Neutrophil (primary cell): ENCODE data around the gene CDK16.
"Not testable (repeated sequence)": the region's sequence is repeated elsewhere in the genome, so short reads cannot be mapped to it uniquely, and the experiment has no call there.

Experiments used
- H3K27ac ChIP-seq: fragments of 200-600 bp; sonication (generic); 2 replicates; pipeline ENCODE4 v1.5.1; 2016; ENCODE audit warnings: mild to moderate bottlenecking, moderate library complexity
- H3K27me3 ChIP-seq: fragments of 200-600 bp; sonication (generic); 2 replicates; pipeline ENCODE4 v1.6.0; 2016; ENCODE audit warnings: mild to moderate bottlenecking
- H3K36me3 ChIP-seq: fragments of 200-600 bp; sonication (generic); 2 replicates; pipeline ENCODE4 v1.5.1; 2017
- H3K4me1 ChIP-seq, 2 experiments: fragments of 200-600 bp in 1 of 2; sonication (generic) in 1 of 2; 1 replicate in 1 of 2; 2 replicates in 1 of 2; pipeline versions ENCODE4 v1.5.1 to v1.6.1; 2013 to 2016; ENCODE audit warnings: low read depth in 1 of 2, low read length in 1 of 2, mild to moderate bottlenecking in 1 of 2, moderate library complexity in 1 of 2; ENCODE audit not compliant: control insufficient read depth in 1 of 2, insufficient read depth in 1 of 2
- H3K4me3 ChIP-seq, 2 experiments: fragments of 200-600 bp in 1 of 2; sonication (generic) in 1 of 2; 1 replicate in 1 of 2; 2 replicates in 1 of 2; pipeline ENCODE4 v1.5.1; 2013 to 2016; ENCODE audit warnings: low read depth in 1 of 2, low read length in 1 of 2, mild to moderate bottlenecking in 1 of 2, moderate library complexity in 1 of 2
- H3K9me3 ChIP-seq: fragments of 200-600 bp; sonication (generic); 2 replicates; pipeline ENCODE4 v1.5.1; 2016
- CTCF ChIP-seq: fragments of 200-600 bp; sonication (generic); IDR thresholded peaks from 2 replicates; pipeline ENCODE4 v1.5.1; 2016; ENCODE audit warnings: antibody characterized with exemption

The CDK16 gene

DNA sequence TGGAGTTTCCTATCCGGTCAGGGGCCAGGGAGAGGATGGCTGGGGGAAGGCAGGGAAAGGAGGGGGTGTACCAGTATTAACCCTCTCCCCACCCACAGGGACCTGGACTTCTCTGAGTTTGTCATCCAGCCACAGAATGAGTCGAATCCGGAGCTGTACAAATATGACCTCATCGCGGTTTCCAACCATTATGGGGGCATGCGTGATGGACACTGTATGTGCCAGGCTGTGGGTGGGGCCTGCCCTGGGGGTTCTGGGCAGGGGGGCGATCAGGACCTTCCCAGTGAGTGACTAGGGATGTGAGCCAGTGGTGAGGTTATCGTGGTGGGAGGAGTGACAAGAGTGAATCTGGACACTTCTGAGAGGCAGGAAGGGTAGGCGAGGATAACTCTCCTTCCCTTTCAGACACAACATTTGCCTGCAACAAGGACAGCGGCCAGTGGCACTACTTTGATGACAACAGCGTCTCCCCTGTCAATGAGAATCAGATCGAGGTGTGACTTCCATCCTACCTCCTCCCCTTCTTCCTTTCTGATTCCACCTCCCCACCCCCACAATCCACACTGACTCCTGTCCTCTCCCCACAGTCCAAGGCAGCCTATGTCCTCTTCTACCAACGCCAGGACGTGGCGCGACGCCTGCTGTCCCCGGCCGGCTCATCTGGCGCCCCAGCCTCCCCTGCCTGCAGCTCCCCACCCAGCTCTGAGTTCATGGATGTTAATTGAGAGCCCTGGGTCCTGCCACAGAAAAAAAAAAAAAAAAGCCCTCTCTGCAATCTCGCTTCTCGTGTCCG, 28.9 kb downstream of the CDK16 start:
- no peaks in the 10 kb centered on the region for H3K4me1 ChIP-seq
- no peaks in the 10 kb centered on the region for H3K36me3 ChIP-seq
- H3K9me3 ChIP-seq = no peaks in the 10 kb centered on the region
- no peak overlapping the region for H3K27ac ChIP-seq
- TF ChIP-seq CTCF = no peak
- no peaks in the 10 kb centered on the region for H3K27me3 ChIP-seq
- no peak overlapping the region for H3K4me3 ChIP-seq

DNA sequence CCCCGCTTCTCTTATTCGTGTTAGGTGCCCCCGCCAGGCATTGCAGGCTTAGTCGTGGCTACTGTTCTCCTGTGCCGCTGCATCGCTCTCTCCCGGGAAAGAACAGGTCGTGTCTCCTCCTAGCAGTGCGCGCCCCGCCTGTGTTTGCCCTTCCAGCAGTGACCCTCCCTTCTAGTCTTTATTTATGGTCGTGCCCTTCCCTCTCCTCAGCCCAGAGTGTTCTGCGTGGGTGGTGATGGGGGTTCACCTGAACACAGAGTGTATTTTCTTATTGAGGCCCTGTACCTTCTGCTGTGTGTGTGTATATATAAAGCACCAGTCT, 29.5 kb downstream of the CDK16 start:
- Histone ChIP-seq H3K27me3 (no peaks in the 10 kb centered on the region), H3K36me3 (no peaks in the 10 kb centered on the region), H3K4me1 (no peaks in the 10 kb centered on the region), H3K4me3 (no peak overlapping the region), H3K9me3 (no peaks in the 10 kb centered on the region), H3K27ac (no peak overlapping the region)
- TF ChIP-seq CTCF = no peak

- Histone ChIP-seq H3K27ac (no peak overlapping the region), H3K27me3 (no peaks in the 10 kb centered on the region), H3K4me3 (no peak overlapping the region), H3K9me3 (no peaks in the 10 kb centered on the region), H3K36me3 (no peaks in the 10 kb centered on the region), H3K4me1 (no peaks in the 10 kb centered on the region)
- TF ChIP-seq CTCF = no peak
These were observed 30.1 kb downstream of the CDK16 start for GRCh38 chrX:47248576-47248975.

- no peaks in the 10 kb centered on the region for H3K9me3 ChIP-seq
- no peaks in the 10 kb centered on the region for H3K27me3 ChIP-seq
- no peak for TF ChIP-seq CTCF
- H3K36me3 ChIP-seq = no peaks in the 10 kb centered on the region
- H3K4me1 ChIP-seq = no peaks in the 10 kb centered on the region
- H3K4me3 ChIP-seq = no peak overlapping the region
- no peak overlapping the region for H3K27ac ChIP-seq
These were observed 31.5 kb downstream of the CDK16 start for GRCh38 chrX:47250017-47250347.

DNA sequence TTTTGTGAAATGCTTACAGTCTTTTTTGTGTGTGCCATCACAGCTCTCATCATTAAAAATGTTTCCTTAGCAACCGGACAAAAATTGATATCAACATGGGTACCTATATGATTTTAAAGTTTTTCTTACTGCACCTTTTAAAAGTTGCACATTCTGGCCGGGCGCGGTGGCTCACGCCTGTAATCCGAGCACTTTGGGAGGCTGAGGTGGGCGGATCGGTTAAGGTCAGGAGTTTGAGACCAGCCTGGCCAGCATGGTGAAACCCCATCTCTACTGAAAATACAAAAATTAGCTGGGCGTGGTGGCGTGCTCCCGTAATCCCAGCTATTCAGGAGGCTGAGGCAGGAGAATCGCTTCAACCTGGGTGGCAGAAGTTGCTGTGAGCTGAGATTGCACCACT, 39.1 kb downstream of the CDK16 start:
- H3K27ac ChIP-seq, H3K9me3 ChIP-seq, H3K36me3 ChIP-seq, H3K27me3 ChIP-seq, H3K4me3 ChIP-seq, H3K4me1 ChIP-seq: not testable (repeated sequence)

DNA sequence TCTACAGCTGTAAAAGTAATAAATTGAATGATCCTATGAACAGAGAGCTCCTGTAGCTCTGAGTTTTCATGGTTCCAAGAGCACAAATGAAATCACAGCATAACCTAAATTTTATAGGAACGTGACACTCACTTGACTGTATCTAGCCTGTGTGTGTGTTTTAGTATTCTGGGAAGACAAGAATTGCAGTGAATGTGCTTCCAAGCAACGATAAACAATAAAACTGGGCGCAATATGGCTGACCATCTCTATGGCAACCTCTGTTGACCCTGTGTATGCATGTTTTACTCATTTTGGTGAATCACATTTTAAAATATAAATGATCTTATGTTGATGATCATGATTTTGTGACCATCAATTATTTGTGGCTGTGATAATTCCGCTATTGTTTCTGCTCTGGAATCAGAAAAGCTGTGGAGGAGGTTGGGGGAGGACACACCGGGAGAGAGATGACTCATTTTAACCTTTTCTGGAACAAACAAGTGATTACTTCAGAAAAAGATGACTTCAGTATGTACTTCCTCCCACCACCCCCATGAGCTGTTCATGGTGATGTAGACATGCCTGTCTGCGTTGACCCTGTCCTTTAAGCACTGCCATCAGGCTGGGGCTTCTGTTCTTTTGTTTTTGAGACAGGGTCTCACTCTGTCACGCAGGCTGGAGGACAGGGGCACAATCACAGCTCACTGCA, 46.1 kb downstream of the CDK16 start:
- Histone ChIP-seq H3K27me3 (no peaks in the 10 kb centered on the region), H3K36me3 (no peaks in the 10 kb centered on the region), H3K9me3 (no peaks in the 10 kb centered on the region), H3K27ac (peak overlapping the region; percentile 50), H3K4me1 (no peaks in the 10 kb centered on the region), H3K4me3 (no peak overlapping the region)
- TF ChIP-seq CTCF = no peak
